ENCODE measurements around the gene HES4. TPM values are rescaled to one million over a fixed set of nuclear protein-coding genes. Genes with fewer than 3 reads are reported as not detected.

HES4 gene
- total and polyA plus RNA-seq, 2 of the 13 experiments (the other 11 are each of a cell fraction or from before 2014, with no cell fraction given) = 8.8 to 10.6 TPM

- TF ChIP-seq HMGXB4 (CRISPR knock-in tag; IDR thresholded peaks at IDR 0.05; ENCODE audit: borderline replicate concordance in 1 of 2, low read depth in 1 of 2) (0 out of 4 replicates have a peak, but pooled peaks of 1 of the 2 experiments have one; percentile 16), ZNF574 (CRISPR knock-in tag; IDR thresholded peaks at IDR 0.05) (no peak), ZFP91 (CRISPR knock-in tag; IDR thresholded peaks at IDR 0.05; ENCODE audit: borderline replicate concordance) (peak; percentile 56; the same call in 1 of the 2 replicates), ZBTB38 (CRISPR knock-in tag; IDR thresholded peaks at IDR 0.05) (peak; percentile 63; the same call in 1 of the 2 replicates), ZNF232 (CRISPR knock-in tag; IDR thresholded peaks at IDR 0.05; ENCODE audit: borderline replicate concordance) (no peak; the same call in 1 of the 2 replicates), ZFP90 (CRISPR knock-in tag; IDR thresholded peaks at IDR 0.05; ENCODE audit: borderline replicate concordance) (0 out of 2 replicates have a peak, but pooled peaks have one; percentile 49), STAG1 (CRISPR knock-in tag; IDR thresholded peaks at IDR 0.05) (peak; percentile 46), ZBTB20 (CRISPR knock-in tag; IDR thresholded peaks at IDR 0.05; ENCODE audit: borderline replicate concordance, low read depth) (no peak), SYNCRIP (IDR thresholded peaks at IDR 0.05; ENCODE audit: insufficient read depth, low read depth, low read length) (no peak), HDAC1 (CRISPR knock-in tag; IDR thresholded peaks at IDR 0.05) (0 out of 2 replicates have a peak, but pooled peaks have one; percentile 7), ZNF766 (CRISPR knock-in tag; IDR thresholded peaks at IDR 0.05; ENCODE audit: borderline replicate concordance) (0 out of 2 replicates have a peak, but pooled peaks have one; percentile 60), ZBTB33 (CRISPR knock-in tag; IDR thresholded peaks at IDR 0.05) (no peak), TFDP1 (CRISPR knock-in tag; IDR thresholded peaks at IDR 0.05; ENCODE audit: borderline replicate concordance) (no peak), ZNF557 (CRISPR knock-in tag; IDR thresholded peaks at IDR 0.05) (no peak), ZNF350 (CRISPR knock-in tag; IDR thresholded peaks at IDR 0.05; ENCODE audit: borderline replicate concordance, low read depth) (no peak), MXI1 (IDR thresholded peaks at IDR 0.05; ENCODE audit: borderline replicate concordance, low read depth, low read length) (no peak), ZNF430 (CRISPR knock-in tag; IDR thresholded peaks at IDR 0.05) (0 out of 2 replicates have a peak, but pooled peaks have one; percentile 12), IRF2 (CRISPR knock-in tag; IDR thresholded peaks at IDR 0.05) (no peak)
Observed at GRCh38 chr1:1013922-1014648, 14.2 kb upstream of the HES4 start (continued).

Measured in HepG2 (cell line).